ENCODE results near the gene FITM1. TPM values are rescaled to one million over a fixed set of nuclear protein-coding genes. Genes with fewer than 3 reads are reported as not detected.
A peak's percentile ranks its signal among the peaks of the same experiment; 100 is the strongest.
"Not testable (repeated sequence)": the region's sequence is repeated elsewhere in the genome, so short reads cannot be mapped to it uniquely, and the experiment has no call there.

The FITM1 gene
- total RNA-seq, 1 donor from 2014 or later, result 0.51 TPM

- DNase-seq, result no peak
These were observed 31.3 kb upstream of the FITM1 start for GRCh38 chr14:24098927-24099813.

GRCh38 chr14:24100197-24100981 is 30.1 kb upstream of the FITM1 start:
- no peak for DNase-seq

GRCh38 chr14:24100982-24101494 is 29.4 kb upstream of the FITM1 start:
- DNase-seq, result no peak

GRCh38 chr14:24102357-24103048 is 28.0 kb upstream of the FITM1 start:
- DNase-seq, result no peak

DNA sequence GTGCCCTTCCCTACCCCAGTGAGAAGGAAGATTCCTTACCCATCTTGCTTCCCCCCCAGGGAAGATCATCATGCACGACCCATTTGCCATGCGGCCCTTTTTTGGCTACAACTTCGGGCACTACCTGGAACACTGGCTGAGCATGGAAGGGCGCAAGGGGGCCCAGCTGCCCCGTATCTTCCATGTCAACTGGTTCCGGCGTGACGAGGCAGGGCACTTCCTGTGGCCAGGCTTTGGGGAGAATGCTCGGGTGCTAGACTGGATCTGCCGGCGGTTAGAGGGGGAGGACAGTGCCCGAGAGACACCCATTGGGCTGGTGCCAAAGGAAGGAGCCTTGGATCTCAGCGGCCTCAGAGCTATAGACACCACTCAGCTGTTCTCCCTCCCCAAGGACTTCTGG is 27.0 kb upstream of the FITM1 start:
- DNase-seq, result no peak

DNA sequence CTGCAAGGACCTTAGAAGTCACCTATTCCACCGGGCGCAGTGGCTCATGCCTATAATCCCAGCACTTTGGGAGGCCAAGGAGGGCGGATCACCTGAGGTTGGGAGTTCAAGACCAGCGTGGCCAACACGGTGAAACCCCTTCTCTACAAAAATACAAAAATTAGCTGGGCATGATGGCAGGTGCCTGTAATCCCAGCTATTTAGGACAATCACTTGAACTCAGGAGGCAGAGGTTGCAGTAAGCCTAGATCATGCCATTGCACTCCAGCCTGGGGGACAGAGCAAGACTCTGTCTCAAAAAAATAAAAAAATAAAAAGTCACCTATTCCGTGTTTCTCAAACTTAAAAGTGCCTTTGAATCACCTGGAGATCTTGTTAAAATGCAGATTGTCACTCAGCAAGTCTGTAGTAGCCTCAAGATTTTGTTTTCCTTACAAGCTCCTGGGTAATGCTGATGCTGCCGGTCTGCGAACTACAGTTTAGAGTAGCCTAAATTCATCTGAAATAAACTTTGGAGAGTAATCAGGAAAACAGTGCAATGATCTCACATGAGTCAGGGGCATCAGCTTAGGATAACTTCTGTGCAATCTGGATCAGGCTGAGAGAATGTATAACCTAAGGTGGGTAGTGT is 24.7 kb upstream of the FITM1 start:
- not testable (repeated sequence) for DNase-seq

- DNase-seq, result no peak
These were observed 23.7 kb upstream of the FITM1 start for GRCh38 chr14:24106672-24107271.

- no peak for DNase-seq
These were observed 22.1 kb upstream of the FITM1 start for GRCh38 chr14:24108336-24108874.

DNA sequence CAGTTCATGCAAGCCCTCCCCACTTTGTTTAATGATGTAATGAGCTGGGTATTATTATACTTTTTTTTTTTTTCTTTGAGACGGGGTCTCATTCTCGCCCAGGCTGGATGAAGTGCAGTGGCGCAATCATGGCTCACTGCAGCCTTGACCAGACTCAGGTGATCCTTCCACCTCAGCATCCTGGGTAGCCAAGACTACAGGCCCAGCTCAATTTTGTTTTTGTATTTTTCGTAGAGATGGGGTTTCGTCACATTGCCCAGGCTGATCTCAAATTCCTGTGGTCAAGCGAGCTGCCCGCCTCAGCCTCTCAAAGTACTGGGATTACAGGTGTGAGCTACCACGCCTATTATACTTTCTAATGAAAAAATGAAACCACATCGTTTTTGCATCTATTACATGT is 20.4 kb upstream of the FITM1 start:
- DNase-seq, result no peak

DNA sequence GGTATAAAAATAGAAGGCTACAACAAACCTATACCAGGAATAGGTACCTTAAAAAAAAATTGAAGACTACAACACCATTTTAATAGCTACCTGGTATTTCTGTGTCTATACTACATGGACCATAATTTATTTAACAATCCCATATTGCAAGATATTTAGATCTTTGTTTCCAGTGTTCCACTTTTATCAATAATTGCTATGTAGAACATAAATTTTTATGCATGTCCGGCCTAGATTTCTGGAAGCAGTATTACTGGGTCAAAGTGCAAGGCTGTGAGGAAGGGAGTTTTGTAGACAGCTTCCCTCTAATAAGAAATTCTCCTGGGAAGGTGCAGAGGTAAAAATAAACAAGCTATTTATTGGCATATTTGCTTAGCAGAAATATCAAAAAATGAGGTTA is 19.9 kb upstream of the FITM1 start:
- no peak for DNase-seq

DNA sequence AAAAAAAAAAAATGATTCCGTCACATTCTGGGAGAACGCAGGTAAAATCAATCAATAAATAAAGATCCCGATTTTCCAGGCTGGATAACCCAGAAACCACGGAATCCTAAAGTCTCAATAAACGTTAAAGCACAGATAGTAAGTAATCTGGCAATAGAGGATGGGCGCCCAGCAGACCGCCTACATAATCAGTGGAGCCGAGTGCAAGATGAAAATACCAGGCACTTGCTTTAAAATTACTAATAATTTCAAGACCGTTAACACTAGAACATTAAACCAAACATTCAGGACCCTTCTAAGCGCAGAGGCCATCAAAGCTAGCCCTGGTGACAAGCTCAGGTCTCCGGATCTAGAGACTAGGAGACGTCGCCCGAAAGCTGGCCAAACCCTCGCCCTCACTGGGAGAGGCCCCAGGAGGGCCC is 17.1 kb upstream of the FITM1 start:
- no peak for DNase-seq

GRCh38 chr14:24113801-24114531 is 16.5 kb upstream of the FITM1 start:
- peak; percentile 71 for DNase-seq

DNA sequence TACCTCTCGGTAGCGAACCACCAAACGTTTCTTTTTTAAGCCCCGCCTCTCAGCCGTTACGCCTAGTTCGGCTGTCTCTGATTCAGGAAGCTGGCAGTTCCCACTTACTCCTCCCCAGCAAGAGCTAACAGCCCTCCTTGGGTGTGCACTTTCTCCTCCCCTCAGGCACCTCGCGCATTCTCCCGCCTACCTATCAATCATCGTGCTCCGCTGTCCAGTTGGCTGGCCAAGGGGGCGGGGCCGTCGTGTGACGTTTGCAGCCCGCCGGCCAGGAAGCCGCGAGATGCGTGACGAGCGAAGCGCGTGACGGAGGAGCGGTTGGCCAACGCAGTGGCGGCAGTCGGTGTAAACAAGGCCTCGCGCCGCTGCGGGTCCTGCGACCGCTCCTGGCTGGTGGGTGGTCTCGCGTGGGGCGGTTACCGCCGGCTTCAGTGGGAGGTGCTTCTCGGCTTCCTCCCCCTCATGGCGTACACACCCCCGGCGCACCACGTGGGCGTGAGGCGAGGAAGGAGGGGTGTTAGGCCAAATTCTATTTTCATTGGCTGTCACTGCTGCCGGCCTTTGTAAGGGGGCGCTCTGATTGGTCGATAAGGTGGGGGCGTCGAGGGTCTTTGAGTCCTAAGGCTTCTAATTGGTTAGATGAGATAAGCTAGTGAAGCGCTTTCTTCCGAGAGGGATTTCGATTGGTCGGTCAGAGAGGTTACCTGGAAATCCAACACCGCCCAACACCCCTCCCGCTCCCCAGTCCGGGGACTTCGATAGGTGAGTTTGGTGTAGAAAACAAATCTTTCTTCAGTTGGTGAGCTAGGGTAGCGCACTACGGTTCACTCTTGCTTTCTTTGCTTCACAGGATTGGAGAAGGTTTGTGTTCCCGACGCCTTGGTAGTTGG is 15.7 kb upstream of the FITM1 start, which contains the start of the genes DCAF11 and NRL:
Gene DCAF11, plus strand, starts transcription at position 246 of the 890 bp plus-strand sequence. CDS start 818 bp downstream, outside the sequence.
Gene NRL, minus strand, starts transcription at position 418 of the 890 bp plus-strand sequence. CDS start 32,101 bp downstream, outside the sequence.
- DNase-seq, result peak; percentile 100

DNA sequence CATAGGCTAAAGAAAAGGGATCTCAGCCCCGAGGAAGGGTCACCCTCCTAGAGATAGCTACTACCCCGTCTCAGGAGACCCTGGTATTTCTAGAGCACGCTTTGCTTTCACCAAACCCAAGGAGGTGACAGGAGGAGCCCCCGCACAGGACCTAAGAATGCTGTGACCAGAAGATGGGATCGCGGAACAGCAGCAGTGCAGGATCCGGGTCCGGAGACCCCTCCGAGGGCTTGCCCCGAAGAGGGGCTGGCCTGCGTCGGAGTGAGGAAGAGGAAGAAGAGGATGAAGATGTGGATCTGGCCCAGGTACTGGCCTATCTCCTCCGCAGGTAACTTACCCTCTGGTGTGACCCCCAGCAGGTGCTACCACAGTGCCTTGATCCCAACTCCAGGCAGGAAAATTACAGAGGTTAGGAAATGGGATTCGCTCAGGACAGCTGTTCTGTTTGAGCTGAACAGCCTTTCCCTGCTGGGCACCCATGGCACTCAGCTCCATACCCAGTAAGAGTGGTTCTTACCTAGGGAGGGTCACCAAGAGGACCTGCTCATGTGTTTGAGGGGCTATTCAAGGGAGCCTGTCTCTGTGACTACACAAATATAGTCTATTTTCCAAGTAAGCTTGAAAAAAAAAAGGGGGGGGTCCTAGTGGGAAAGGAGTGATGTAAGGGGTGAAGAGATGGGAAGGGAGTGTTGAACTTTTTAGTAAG is 14.9 kb upstream of the FITM1 start:
- no peak for DNase-seq

DNA sequence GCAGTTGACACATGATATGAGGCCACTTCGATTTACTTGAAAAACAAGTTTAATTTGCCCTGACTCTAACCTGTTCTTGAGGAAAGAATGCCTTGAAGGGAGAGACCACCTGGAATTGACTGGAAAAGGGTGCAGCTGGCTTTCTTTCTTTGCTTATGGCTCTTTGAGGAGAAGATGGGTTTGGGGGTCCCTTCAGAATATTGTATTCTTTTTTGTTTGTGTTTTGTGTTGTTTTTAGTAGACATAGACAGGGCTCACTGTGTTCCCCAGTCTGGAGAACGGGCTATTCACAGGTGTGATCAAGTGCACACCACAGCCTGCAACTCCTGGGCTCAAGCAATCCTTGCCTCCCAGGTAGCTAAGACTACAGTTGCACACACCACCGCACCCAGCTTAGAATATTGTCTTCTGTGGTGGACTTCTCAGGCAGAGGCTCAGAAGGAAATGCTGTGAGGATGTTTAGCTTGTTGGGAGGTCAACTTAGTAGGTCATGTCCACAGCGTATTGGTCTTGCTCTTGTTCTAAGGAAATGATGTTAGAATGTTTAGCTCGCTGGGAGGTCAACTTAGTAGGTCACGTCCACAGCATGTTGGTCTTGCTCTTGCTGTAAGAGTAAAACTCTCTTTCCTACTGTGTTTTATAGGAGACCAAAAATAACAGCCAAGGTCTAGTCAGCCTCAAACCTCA is 14.2 kb upstream of the FITM1 start:
- DNase-seq, result no peak

DNA sequence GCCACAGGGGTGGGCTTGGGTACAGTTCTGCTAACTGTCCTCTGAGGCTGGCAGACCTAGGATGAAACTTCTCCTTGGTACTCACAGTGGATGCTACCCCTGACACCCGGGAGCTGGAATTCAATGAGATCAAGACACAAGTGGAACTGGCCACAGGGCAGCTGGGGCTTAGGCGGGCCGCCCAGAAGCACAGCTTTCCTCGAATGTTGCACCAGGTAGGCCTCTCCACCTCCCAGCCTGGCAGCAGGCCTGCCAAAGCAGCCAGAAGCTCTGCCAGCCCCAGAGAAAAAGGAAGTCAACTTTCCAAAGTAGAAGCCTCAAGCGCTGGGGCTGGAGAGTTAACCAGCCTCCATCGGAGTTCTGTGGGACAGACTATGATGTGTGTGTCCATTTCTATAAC is 13.3 kb upstream of the FITM1 start:
- no peak for DNase-seq

DNA sequence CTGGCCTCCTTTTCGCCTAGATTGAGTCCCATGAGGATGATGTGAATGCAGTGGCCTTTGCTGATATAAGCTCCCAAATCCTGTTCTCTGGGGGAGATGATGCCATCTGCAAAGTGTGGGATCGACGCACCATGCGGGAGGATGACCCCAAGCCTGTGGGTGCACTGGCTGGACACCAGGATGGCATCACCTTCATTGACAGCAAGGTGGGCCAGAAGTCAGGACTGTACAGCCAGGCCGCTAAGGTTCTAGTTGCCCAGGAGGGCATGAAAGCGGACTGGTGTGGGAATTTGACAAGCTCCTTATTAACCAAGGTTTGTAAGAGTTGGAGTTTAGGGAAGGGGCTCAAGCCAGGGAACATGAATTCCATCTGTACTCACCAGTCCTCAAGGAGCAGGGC is 10.8 kb upstream of the FITM1 start:
- DNase-seq, result no peak

DNA sequence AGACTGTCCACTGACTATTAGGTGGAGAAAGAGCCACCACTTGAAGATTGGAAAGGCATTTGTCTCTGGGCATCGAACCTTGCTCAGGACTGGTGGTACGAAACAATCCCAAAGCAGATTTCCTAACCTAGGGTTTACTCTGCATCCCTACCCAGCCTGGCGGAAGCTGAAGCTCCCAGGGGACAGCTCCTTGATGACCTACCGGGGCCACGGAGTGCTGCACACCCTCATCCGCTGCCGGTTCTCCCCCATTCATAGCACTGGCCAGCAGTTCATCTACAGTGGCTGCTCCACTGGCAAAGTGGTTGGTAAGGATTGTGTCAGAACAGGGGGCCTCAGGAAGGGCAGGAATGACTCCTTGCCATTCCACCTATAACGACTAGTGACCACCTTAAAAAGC is 9.2 kb upstream of the FITM1 start:
- no peak for DNase-seq

Data from dermis blood vessel endothelial cell (primary cell).